ENCODE measurements around the gene STAT6.
"Not testable (repeated sequence)": the region's sequence is repeated elsewhere in the genome, so short reads cannot be mapped to it uniquely, and the experiment has no call there.

Gene STAT6

DNA sequence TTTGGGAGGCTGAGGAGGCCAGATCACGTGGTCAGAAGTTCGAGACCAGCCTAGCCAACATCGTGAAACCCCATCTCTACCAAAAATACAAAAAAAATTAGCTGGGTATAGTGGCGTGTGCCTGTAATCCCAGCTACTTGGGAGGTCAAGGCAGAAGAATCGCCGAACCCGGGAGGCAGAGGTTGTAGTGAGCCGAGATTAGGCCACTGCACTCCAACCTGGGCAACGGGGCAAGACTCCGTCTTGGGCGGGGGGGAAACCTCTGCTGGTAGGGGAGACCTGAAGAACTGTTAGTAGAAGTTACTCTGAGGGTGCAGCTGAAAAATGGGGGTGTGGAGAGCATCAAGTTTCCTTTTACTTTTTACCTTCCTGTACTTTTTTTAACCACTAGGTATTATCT, 14.9 kb upstream of the STAT6 start:
- no peak for DNase-seq

DNA sequence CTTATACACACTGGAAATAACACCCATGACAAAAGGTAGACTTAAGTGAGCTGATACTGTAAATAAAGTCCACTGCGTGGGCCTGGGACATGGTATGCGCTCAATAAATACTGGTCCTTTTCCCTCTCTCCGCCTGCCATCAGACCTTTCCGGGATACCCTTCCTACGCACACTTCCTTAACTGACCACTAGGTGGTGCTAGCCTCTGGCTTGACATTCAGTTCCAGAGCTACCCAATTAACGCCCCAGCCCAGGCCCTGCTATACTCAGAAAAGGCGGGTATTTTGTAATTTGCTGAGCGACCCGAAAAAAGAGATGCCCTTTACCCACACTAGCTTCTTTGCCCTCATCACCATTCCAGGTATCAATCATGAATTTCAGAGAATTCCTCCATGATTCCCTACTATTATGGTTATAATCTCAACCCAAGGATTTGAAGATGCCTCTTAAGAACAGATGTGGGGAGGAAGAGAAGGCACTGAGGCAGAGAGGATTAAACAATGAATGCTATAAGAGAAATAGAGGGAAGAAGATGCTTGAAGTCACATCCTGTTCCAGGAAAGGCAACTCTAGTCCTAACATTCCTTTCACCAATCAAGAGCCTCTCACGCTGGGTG, 13.2 kb upstream of the STAT6 start:
- peak; percentile 75 to 85 for DNase-seq

DNA sequence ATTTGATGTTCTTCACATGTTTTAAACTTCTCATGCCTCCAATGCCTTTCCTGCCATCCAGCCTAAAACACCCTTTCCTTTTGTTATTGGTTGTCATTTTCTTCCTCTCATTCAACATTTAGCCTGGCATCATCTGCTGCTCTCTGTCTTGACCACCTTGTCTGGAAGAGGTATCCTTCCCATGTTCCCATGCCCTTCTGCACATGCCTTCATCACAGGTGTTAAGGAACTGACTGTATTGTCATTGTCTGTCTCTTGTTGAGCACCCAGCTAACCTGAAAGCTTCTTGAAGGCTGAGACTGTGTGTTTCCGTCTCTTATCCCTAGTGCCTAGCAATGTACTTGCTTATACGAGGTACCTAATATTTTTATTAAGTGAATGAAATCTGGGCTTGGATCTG, 12.7 kb upstream of the STAT6 start:
- DNase-seq = no peak

DNA sequence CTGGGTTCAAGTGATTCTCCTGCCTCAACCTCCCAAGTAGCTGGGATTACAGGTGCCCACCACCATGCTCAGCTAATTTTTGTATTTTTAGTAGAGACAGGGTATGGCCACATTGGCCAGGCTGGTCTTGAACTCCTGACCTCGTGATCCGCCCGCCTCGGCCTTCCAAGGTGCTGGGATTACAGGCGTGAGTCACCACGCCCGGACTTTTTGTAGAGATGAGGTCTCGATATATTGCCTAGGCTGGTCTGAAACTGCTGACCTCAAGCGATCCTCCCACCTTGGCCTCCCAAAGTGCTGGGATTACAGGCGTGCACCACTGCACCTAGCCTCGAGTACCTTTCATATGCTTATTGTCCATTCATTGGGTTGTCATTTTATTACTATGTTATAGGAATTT, 9.6 kb upstream of the STAT6 start:
- not testable (repeated sequence) for DNase-seq

DNA sequence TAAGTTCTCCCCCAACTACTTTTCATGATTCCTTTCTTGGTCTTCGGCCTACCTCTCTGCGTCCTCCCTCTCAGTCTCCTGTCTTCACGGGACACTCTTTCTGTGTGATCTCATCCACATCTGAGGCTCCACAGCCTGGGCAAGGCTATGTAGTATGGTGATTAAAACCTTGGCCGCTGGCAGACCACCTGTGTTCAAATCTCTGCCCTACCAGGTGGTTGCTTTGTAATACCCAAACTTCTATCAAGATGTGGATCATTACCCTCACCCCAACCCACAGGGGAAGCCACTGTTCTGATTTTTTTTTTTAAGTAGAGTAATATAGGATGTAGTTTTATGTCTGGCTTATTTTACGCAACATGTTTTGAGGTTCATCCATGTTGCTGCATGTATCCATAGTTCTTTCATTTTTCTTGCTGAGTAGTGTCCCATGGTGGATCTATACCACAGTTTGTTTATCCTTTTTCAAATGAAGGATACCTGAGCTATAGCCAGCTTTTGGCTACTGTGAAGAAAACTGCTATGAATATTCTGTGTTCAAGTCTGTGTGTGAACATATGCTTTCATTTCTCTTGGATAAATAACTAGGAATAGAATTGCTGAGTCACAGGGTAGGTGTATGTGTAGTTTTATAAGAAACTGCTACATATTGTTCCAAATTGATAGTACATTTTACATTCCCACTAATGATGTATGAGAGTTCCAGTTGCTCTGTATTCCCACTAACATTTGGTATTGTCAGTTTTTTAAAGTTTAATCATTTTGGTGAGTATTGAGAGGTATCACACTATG, 8.3 kb upstream of the STAT6 start:
- no peak for DNase-seq

DNA sequence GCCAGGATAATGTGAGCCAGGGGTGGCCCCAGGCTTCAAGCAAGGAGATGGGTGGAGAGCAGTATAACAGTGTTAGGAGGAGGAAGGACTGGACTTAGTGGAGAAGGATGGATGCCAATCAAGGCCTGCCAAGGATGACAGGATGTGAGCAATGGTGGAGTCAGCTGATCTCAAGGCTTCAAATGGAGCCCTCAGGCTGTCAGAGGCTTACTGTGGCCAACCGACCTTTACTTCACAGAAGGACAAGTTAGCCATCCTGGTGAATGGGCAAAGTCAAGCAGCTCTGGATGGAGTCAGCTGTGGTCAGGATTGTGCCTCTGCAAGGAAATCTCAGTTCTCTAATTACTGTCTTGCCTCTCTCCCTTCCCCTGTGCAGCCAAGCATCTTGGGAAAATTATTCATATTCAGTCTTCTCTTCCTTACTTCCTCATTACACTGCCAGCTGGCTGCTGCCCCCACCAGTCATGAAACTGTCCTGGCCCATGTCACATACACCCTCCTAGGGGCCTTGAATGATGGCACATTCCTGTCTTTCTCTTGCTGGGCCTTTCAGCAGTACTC, 7.6 kb upstream of the STAT6 start:
- peak in 1 of 2 donors; percentile 27 for DNase-seq

DNA sequence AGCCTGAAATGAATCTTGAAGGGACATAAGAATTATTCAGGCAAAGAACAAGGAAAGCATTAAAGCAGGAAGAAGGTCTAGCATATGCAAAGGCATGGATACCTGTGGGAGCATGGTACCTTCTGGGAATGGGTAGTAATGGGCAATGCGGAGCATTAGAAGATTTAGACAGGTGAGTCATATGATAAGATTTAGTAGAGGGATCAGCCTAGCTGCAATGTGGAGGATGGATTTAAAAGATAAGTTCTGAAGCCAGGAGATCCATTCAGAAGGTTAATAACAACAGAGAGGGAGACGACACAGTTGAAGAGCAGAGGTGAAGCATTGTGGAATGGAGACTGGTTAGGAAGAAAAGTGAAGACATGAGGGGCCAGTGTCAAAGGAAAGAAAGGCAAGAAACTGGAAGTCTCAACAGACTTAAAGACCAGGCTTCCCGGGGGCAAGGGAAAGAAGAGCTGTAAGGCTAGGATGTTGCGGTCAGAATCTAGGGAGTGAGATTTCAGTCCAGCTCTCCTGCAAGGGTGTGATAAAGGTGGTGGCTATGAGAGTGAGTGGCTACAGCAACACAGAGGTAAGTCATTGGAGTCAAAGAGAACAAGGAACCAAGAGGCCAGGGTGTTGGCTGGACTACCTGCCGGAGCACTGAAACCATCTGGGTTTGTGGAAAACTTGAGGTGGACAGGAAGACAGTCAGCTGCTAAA, 5.6 kb upstream of the STAT6 start:
- no peak for DNase-seq

DNA sequence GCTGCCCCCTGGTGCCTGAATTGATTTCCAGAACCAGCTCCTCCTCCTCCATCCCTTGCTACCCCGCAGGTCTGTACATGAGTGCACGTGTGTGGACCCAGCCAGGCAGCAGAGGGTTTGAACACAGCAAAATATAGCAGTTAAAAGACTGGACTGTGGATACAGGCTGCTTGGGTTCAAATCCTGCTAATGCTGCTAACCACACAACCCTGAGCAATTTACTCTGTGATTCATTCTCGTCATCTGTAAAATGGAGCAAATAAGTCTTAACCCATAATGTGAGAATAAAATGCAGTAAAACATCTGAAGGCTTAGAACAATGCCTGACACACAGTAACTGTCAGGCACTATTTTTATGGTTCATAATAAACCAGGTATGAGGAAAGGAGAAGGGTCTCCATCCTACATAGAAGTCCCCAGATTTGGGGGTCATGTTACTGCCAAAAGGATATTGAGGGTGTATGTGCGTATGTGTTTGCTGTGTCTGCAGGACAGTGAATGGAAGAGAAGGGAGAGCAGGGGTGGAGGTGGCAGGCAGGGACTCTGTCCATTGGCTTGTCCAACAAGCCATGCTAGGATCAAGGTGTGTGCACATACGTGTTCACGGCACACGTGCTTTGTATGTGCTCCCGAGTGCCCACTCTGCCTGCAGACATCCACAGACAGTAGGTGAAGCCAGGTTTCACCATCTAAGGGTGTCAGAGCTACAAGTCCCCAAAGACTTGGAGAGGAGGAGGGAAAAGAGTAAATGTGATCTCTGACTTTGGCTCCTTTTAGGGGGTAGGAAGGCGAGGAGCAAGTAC, 1.5 kb upstream of the STAT6 start:
- DNase-seq = no peak

DNA sequence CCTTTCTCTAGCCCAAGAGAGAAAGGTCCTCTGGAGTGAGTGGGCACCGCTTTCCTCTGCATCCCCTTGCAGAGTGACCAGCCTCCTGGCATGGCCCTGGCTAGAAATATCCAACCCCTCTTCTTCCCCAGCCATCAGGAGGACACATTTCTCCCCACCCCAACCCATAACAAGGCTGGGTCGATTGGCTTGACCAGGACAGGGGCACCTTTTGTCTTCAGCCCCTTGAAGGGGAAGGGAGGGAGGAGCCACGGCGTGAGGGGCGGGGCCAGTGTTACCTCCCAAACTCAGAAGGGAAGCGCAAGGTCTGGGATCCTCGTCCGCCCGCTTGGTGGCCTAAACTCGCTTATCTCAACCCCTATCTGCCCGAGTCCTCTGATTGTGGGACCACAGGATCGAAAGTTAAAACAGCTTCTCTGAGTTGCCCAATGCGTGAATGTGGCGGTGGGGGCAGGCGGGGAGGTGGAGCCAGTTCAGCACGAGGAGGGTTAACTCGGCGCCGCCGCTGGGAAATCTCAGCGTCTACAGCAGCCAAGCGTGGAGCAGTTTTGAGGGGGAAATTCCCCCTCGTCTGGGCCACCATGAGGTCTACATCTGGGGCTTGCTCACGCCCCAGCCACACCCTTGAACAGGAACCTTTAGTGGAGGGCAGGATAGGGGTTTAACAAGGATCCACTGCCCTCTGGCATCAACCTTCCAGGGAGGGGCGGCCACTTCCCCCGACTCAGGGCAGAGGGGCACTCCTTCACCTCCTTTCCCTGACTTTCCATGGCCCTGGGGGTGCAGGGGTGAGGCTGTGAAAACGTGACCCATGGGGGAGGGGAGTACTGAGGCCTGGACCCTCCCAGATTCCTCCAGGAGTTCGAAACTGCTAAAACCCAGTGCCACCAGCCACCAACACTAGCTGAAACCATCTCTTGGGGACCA, 795 bp downstream of the STAT6 start:
- DNase-seq = peak; percentile 79 to 83

DNA sequence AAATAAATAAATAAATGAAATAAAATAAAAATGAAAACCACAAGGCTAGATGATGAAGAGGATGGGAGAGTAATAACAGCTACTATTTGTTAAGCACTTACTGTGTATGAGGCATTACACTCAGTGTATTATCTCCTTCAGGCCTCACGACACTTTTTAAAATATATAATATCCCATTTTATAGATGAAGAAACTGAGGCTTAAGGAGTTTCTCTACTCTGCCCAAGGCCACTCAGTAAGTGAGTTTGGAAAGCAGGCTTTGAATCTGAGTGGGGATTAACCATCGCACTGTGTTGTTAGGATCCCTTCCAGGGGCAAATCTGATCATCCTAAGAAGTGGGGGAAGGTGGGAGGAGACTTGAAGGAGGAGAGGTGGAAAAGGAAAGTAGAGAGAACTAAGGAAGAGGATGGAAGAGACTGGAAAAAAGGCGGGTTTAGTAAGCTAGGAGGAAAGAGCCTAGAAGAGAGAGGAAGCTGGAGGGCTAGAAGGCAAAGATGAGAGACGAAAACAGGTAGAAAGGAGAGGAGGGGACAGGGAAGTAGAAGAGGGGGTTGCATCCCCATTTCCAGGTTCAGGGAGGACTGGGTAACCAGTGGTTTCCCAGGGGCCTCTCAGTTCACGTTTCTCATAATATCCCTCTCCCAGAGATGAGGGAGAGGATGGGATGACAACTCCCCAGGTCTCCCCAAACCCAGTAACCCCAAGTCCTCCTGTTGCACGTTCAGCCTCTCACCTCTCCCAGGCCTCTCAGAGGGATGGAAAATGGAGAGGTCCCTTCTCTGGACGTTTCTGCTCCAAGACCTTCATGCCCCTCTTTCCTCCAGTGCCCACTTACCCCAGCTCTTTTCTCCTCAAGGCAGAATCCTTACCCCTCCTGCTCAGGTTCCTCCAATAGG, 1.7 kb downstream of the STAT6 start:
- DNase-seq = no peak

DNA sequence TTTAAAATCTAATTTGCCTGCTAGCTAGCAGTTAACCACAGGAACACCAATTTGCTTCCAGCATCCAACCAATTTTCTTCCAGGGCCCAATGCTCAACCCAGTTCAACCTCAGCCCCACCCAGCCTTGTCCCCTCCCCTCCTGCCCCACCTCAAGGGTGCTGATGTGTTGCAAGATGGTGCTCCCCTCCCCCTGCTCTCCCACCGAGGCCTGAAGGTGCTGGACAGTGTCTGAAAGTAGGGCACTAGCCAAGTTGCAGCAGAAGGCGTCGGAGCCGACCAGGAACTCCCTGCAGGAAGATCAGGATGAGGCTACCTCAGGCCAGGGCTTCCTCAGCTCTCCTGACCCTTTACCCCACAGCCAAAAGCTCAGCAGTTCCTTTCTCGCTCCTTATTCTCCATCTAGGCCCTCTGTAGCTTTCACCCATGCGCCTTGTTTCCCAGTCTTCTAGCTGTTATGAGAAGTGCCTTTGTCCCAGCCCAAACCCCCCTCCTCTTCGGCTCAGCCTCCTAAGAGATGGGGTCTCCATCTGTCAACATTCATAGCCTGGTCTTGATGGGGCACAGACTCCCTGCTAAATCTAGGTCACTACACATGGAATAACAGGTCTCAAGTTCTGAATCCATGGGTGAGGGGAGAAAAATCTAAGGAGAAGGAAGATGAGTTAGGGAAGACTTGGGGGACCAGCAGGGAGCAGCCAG, 3.6 kb downstream of the STAT6 start:
- no peak for DNase-seq

DNA sequence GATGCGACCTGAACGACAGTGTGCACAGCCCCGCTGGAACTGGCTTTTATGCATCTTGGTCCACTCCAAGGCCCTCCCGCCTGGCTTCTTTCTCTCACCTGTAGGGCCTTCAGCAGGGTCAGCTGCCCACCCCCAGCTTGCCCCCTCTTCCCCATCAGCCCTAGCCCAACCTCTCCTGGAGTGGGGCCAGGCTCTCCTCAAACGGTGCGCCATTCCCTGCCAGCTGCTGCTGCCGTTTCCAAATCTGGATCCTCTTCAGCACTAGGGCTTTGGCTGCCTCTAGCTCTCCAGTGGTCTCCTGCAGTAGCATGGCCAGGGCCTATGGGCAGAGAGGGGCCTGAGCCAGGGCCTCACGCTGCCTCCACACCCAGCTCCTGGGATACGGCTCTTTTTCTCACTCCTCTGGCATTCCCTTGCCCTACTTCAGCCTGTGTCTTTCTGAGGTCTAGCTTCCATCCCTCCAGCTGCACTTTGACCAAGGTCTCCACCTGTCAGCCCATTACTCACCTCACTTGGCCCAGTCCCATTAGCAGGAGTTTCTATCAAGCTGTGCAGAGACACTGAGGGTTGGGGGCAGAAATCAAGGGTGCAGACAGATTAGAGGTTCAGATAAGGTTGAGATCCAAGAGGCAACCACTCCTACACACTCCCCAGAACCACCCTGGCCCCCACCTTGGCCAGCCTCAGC, 5.0 kb downstream of the STAT6 start:
- DNase-seq = no peak

DNA sequence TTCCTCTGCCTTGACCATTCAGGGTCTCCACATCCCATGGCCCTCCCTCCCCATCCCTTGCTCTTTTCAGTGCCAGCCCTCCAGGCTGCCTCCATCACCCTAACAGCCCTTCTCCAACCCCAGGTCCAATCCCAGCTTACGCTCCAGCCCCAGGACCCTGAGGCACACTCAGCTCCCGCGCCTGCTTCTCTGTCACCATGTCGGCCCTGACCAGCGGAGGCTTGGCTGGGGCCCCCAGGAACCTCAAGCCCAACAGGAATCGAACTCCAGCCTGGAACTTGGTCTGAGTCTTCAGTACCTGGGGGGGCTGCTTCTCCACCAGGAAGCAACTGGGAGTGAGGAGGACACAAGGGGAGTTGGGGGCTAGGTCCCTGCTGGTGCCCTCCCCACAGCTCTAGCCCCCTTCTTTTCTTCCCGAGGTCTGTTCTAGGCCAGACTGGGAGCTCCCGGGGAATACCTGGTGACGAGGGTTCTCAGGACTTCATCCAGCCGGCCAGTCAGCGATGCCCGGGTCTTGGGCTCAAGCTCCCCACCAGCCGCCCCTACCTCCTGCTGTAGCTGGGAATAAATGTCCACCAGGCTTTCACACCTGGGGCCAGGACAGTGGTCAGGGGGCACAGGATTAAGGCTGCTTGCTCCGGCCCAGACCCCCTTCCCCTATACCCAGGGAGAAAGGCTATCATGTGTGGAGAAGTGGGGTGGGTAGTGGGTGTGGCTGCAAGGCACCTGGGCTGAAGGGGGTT, 6.0 kb downstream of the STAT6 start:
- no peak for DNase-seq

DNA sequence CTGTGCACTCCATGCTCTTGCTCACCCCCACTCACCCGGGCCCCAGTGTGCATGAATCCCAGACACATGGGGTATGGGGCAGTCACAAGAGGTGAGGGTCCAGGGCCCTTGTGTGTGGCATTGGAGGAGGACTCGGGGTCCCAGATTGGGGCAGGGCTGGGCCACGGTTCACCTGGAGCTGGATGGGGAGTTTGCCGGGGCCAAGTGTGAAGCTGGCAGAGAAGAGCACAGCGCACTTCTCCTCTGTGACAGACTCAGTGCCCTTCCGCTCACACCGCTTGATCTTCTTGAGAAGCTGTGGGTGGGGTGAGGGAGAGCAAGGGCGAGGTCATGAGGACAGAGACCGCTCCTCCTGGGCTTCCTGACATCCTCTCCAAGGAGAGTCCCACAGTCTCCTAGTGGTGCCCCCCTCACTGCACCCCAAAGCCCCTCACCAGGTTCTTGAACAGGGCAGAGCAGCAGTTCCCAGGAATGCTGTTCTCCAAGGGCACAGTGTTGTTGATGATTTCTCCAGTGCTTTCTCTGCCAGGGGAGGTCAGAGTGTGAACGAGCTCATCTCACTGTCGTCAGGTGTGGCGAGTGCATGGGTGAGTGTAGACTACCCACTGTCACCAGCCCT, 6.8 kb downstream of the STAT6 start:
- DNase-seq = no peak

DNA sequence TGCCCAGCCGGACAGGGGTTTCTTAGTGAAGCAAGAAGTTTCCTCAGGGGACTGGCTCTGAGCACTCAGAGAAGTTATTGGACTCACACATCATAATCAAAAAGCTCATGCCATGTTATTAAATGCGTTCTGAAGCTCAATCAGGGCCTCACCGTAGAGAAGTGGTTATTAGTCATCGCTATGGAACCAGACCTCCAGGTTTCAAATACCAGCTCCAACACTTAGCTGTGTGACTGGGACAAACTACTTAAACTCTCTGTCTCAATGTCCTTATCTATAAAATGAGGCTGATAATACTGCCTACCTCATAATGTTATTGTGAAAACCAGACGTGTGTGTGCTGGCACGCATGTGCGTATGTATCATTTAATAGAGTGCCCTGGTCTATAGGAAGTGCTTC, 7.3 kb downstream of the STAT6 start:
- DNase-seq = no peak

DNA sequence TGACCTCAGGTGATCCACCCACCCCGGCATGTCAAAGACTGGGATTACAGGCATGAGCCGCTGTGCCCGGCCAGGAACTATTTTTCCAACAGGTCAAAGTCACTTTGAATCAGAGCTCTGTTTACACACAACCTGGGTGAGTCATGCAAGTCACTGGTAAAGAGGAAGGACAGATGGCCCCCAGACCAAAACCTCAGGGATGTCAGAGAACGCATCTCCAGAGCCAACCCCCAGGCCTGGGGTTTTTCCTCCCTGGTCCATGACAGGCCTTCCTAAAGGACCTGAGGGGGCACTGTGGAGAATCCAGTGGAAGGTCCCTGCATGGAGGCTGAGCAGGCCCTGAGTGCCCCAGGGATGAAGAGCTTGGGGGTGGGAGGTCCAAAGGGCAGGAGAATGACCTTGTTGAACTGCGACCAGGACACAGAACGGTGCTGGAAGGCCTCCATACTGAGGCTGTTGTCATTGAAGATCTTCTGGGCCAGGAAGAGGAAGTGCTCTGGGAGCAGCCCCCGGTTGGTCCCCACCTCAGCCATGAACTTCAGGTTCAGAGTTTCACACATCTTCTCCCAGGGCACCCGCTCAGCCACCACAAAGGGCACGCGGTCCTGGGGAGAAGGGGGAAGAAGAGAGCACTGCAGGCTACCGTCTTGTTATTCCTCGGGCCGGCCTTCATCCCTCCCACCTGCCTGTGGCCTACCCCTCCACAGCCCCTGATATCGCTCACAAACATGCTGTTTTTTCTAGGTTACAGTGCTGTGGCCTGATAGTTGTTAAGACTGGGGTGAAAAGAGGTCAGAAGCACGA, 9.1 kb downstream of the STAT6 start:
- no peak for DNase-seq

DNA sequence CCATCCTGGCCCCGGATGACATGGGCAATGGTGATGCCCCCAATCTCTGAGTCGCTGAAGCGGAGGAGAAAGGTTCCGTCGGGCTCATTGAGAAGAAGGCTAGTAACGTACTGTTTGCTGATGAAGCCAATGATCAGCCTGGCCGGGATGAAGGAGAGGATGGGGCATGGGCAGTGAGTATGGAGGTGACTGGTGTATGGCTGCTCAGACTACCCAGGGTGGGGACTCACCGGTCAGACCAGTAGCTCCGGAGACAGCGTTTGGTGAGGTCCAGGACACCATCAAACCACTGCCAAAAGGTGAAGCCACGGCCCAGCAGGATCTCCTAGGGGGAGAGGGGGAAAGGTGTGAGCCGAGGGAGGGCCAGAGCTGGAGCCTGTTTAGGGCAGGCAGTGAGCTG, 11.4 kb downstream of the STAT6 start:
- DNase-seq = no peak

All from CD4-positive, alpha-beta T cell treated with Interferon alpha-2 for 1 hour (primary cell).